Heart left ventricle (tissue), 13 donors: ENCODE measurements around the gene ADGRL3.

ENCODE experiments used
- CTCF ChIP-seq, 12 donors: fragments of 200-600 bp; sonication (generic) in 4 of 12; IDR thresholded peaks; one replicate each; pipeline versions ENCODE4 v1.5.0 to v1.8.0; 2018 to 2022; ENCODE audit warnings: antibody characterized with exemption in 12 of 12, mild to moderate bottlenecking in 5 of 12
- POLR2A ChIP-seq, 2 donors: fragments of 450-650 bp; IDR thresholded peaks; one replicate each; pipeline ENCODE4 v1.6.1; 2017; ENCODE audit warnings: antibody characterized with exemption in 2 of 2, mild to moderate bottlenecking in 2 of 2, moderate library complexity in 2 of 2
- donor health status: ischemic (EF 13 %, LVEDD 7.1; RV severe dilation, severe dysfunction).
- donor health status: DM: no; HTN: yes; CAD: no.
- donor health status: DM: no; HTN: no; CAD: no.
- donor health status: ischemic (EF 25% LVEDD 6.9; RV normal size, moderate dysfunction).
- donor health status: ischemic (EF 25% LVEDD 5.7; RV mildly dilated, moderate dysfunction).
- donor health status: ischemic (EF 35%, LVEDD 5.7; RV mildly dilated, moderate dysfunction).
- donor health status: nonischemic (EF 11% LVEDD 7.7; RV severe dilation, severe dysfunction).
- donor health status: DM: yes; HTN: yes; CAD: no.
- donor health status: PGD.
- donor health status: ischemic (EF 29% LVEDD 5.4; RV normal size, mild dysfunction).
- donor health status: nonischemic (EF 23%, LVEDD 6.1; RV moderate dilation, normal function).

- no peak for TF ChIP-seq POLR2A (IDR thresholded peaks at IDR 0.05)
- TF ChIP-seq CTCF (IDR thresholded peaks at IDR 0.05), result no peak
Observed at GRCh38 chr4:61740886-61741285, 540.8 kb downstream of the ADGRL3 start.
